ENCODE data around the gene ADAMTS5. TPM values are rescaled to one million over a fixed set of nuclear protein-coding genes. Genes with fewer than 3 reads are reported as not detected.

The ADAMTS5 gene
- total RNA-seq, 1 donor from 2014 or later = 2.3 TPM

GRCh38 chr21:26892151-26892550 lies 74.7 kb downstream of the ADAMTS5 start:
- no peak for DNase-seq (ENCODE audit: extremely low read depth, low read depth, low spot score)

DNA sequence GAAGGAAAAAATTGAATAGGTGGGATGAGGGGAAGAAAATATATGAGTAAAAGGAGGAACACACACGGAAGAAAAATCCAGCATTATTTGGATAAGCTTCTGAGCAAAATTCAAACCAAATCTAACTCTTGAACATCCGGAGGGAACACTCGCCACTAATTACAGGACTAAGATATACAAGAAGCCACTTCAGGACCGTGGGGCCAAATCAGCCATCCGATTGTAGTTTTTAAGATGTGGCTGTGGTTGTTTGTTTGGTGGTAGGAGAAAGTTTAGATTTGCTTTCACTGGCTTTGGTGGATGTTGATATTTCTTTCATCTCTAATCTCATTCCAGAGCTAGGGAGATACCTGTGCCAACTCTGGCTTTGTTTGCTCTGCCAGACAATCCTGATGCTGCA lies 78.0 kb downstream of the ADAMTS5 start:
- DNase-seq (ENCODE audit: extremely low read depth, low read depth, low spot score) = no peak

- DNase-seq (ENCODE audit: extremely low read depth, low read depth, low spot score) = no peak
Measured at GRCh38 chr21:26888256-26888655, 78.6 kb downstream of the ADAMTS5 start.

- DNase-seq (ENCODE audit: extremely low read depth, low read depth, low spot score) = no peak
Measured at GRCh38 chr21:26887251-26887650, 79.6 kb downstream of the ADAMTS5 start.

DNA sequence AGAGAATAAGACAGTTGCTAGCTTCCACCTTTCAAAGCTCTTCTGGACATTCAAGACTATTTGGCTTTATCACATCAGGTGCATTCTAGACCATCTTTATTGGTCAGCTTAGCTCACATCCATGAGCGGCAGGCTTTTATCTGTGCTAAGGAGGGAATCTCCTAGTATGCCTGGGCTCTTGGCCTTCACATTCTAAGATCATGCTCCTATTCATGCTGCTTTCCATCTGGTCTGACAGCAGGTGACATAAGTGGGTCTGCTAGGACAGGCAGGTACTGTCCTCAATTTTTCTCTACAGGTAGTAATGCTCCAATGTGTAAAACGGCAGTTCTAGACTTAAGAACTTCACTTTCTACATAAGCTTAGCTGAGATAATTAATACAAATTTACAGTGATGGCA lies 82.5 kb downstream of the ADAMTS5 start:
- no peak for DNase-seq (ENCODE audit: extremely low read depth, low read depth, low spot score)

DNA sequence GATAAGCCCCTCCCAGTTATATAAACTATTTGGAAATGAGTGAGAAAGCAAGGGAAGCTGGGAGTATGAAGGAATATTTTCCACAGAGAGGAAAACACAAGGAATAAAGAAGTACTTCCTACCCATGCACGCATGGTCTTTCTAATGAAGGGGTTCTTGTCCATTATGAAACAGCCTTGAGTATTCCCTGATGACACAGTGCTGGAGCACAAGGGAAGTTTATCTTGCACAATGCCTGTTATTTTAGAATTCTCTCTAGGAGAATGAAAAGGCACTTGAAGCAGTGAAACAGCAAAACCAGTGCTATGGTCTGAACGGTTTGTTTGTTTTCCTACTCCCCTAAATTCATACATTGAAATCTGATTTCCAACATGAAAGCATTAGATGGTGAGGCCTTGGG lies 83.1 kb downstream of the ADAMTS5 start:
- no peak for DNase-seq (ENCODE audit: extremely low read depth, low read depth, low spot score)

DNA sequence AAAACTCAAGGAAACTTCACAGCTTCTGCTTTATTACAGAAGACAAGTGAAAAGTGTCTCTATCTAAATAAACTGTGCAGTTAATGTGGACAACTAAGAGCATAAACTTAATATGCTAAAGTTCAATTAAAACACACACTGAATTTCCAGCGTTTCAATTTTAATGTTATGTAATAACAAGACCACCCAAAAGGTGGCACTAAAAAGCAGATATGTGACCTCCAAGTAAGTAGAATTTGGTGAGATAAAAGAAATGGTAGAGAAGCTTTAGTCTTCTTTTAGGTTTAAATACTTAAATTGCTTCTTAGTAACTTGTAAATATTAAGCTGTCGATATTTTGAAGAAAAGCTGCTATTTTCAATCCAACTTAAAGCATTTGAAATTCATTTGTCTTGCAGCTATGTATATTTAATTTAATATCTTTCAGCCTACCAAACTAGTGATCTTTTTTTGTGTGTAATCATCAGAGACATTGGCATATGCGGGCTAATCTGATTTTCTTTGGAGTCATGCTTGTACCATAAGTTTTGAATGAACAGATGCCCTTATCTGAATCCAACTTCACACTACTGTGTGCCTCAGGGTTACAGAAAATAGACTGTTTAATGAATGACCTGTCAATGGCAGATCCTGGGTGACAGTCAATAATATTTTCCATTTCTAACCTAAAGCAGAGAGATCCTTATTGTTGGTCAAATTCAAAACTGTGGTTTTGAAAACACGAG lies 85.2 kb downstream of the ADAMTS5 start:
- DNase-seq (ENCODE audit: extremely low read depth, low read depth, low spot score) = peak; percentile 4

DNA sequence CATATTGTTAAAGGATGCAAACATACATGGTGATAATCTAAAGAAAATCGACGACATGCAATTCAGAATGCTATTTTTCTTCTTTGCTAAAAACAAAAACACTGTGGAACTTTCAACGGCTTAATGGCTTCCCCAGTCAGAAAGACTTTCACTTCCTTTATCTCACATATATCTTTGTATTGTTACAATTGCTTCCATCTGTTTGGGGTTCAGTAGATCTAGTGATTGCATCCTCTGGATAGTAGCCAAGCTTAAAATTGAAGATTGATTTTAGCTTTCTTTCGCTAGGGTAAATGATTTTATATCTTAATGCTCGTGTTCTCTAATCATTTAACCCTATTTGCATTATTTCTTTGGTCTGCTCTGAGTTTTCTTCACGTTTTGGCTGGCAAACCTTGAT lies 89.9 kb downstream of the ADAMTS5 start:
- no peak for DNase-seq (ENCODE audit: extremely low read depth, low read depth, low spot score)

- DNase-seq (ENCODE audit: extremely low read depth, low read depth, low spot score) = no peak
Measured at GRCh38 chr21:26874347-26874746, 92.5 kb downstream of the ADAMTS5 start.

Other genes starting within 250 kb of the ADAMTS5 start
- gene ADAMTS1, start 121.7 kb downstream of the ADAMTS5 start, total RNA-seq = 19.1 and 20.7 TPM in 2 replicates

All from glomerular endothelial cell (primary cell).